HL-60 (cell line): ENCODE measurements around the gene ANKRD11.

ENCODE experiments used
- POLR2AphosphoS5 ChIP-seq: IDR thresholded peaks from 2 replicates; pipeline ENCODE4 v1.6.1; 2012; ENCODE audit warnings: low read depth
- SPI1 ChIP-seq: IDR thresholded peaks from 2 replicates; pipeline ENCODE4 v1.6.1; 2012; ENCODE audit warnings: low read depth, mild to moderate bottlenecking, borderline replicate concordance
- TF ChIP-seq, protein P1 (sequence below): IDR thresholded peaks from one replicate; pipeline ENCODE4 v1.5.1; 2011; ENCODE audit warnings: low read length, control low read depth, inconsistent platforms; ENCODE audit not compliant: insufficient read depth

DNA sequence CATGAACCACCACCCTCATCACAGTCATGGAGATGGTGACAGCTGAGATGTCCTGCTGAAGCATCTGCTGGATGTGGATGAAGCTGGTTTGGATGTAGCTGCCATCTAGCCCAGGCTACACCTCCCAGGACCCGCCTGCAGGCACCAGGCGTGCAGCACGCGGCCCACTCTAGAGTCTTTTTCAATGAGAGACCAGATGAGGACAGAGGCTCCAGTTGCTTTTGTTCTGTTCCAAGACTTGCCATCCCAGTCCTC, 170.8 kb downstream of the ANKRD11 start:
- TF ChIP-seq, protein P1, sequence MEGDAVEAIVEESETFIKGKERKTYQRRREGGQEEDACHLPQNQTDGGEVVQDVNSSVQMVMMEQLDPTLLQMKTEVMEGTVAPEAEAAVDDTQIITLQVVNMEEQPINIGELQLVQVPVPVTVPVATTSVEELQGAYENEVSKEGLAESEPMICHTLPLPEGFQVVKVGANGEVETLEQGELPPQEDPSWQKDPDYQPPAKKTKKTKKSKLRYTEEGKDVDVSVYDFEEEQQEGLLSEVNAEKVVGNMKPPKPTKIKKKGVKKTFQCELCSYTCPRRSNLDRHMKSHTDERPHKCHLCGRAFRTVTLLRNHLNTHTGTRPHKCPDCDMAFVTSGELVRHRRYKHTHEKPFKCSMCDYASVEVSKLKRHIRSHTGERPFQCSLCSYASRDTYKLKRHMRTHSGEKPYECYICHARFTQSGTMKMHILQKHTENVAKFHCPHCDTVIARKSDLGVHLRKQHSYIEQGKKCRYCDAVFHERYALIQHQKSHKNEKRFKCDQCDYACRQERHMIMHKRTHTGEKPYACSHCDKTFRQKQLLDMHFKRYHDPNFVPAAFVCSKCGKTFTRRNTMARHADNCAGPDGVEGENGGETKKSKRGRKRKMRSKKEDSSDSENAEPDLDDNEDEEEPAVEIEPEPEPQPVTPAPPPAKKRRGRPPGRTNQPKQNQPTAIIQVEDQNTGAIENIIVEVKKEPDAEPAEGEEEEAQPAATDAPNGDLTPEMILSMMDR = no peak
- TF ChIP-seq POLR2AphosphoS5 = no peak
- TF ChIP-seq SPI1 = no peak
